Body of pancreas (tissue), 4 donors: ENCODE data around the gene GGA1.

Experiments used
- POLR2A ChIP-seq, 3 donors: fragments of 450-650 bp; IDR thresholded peaks; one replicate each; pipeline ENCODE4 v1.6.1; 2016; ENCODE audit warnings: antibody characterized with exemption in 3 of 3, mild to moderate bottlenecking in 2 of 3
- TF ChIP-seq, protein P1 (sequence below), 7 experiments: fragments of 450-650 bp in 4 of 7; fragments of 200-600 bp in 3 of 7; sonication (generic) in 3 of 7; IDR thresholded peaks; one replicate each; pipeline ENCODE4 v1.5.1; 2016 to 2019; ENCODE audit warnings: antibody characterized with exemption in 7 of 7

DNA sequence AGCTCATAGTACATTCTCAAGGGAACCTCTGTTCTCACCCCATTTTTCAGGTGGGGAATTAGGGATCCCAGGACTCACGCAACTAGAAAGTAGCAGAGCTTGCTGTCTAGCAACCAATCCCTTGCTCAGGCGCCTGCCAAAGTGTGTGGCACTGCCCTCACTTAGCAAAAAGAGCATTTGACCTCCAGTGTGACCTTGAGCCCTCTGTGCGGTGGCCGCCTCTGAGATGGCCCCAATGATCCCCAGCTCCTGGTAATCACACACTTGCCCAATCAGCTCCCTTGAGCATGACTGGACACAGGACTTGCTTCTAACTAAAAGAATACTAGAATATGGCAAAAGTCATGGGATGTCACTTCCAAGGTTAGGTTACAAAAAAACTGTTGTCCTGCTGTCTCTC lies 26.1 kb upstream of the GGA1 start:
- TF ChIP-seq, protein P1, sequence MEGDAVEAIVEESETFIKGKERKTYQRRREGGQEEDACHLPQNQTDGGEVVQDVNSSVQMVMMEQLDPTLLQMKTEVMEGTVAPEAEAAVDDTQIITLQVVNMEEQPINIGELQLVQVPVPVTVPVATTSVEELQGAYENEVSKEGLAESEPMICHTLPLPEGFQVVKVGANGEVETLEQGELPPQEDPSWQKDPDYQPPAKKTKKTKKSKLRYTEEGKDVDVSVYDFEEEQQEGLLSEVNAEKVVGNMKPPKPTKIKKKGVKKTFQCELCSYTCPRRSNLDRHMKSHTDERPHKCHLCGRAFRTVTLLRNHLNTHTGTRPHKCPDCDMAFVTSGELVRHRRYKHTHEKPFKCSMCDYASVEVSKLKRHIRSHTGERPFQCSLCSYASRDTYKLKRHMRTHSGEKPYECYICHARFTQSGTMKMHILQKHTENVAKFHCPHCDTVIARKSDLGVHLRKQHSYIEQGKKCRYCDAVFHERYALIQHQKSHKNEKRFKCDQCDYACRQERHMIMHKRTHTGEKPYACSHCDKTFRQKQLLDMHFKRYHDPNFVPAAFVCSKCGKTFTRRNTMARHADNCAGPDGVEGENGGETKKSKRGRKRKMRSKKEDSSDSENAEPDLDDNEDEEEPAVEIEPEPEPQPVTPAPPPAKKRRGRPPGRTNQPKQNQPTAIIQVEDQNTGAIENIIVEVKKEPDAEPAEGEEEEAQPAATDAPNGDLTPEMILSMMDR (IDR thresholded peaks at IDR 0.05), result no peak
- no peak for TF ChIP-seq POLR2A (IDR thresholded peaks at IDR 0.05)
